GM23248 (cell line): ENCODE measurements around the gene AADAC.

ENCODE experiments used
- EZH2 ChIP-seq: fragments of 200-600 bp; sonication (generic); IDR thresholded peaks from 2 replicates; pipeline ENCODE4 v1.6.1; 2018; ENCODE audit warnings: antibody characterized with exemption, mild to moderate bottlenecking; ENCODE audit not compliant: insufficient read depth, poor library complexity, severe bottlenecking
- EZH2phosphoT487 ChIP-seq: fragments of 200-600 bp; sonication (generic); IDR thresholded peaks from 2 replicates; pipeline ENCODE4 v1.6.1; 2018; ENCODE audit warnings: antibody characterized with exemption, moderate library complexity, mild to moderate bottlenecking, low read depth; ENCODE audit not compliant: insufficient read depth

DNA sequence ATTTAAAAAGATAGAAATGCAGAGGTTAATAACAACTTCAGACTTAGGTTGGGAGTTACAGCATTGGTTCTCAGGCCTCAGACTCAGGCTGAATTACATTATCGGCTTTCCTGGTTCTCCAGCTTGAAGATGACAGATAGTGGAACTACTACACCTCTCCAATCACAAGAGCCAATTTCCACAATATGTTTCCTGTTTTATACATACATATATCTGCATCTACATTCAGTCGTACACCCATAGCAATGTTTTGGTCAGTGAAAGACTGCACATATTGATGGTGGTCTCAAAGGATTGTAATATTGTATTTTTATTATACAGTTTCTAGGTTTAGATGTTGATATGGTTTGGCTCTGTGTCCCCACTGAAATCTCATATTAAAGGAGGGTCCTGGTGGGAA is 44.7 kb upstream of the AADAC start:
- TF ChIP-seq EZH2 (no peak), EZH2phosphoT487 (no peak)
